Stimulated activated CD8-positive, alpha-beta memory T cell treated with anti-CD3 and anti-CD28 coated beads, Interleukin-15, amount 100 ng/mL, for 24 hours (primary cell): Measurements from ENCODE around the gene PHF21B.
"Not testable (repeated sequence)": the region's sequence is repeated elsewhere in the genome, so short reads cannot be mapped to it uniquely, and the experiment has no call there.

Experiments used
- DNase-seq: peaks from one replicate; pipeline ENCODE4 v3.0.0-alpha.2; 2020; ENCODE audit warnings: low read depth

Gene PHF21B

DNA sequence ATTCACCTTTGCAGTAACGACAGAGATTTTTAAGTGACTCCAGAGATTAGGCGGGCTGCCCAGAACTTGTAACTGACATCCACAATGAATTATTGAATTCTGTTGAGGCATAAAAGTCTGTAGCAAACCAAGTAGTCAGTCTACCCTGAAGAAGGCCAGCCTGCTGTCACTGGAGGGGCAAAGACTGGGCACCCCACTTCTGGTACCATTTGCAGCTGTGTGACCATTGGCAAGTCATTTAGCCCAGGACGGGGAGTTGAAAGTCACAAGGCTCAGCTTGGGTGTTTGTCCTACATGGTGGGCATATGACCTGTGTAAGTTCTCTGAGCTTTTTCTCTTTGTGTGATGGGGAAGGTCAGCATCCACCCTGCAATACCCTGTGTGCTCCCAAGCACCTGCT is 138.0 kb downstream of the PHF21B start:
- no peak for DNase-seq

- no peak for DNase-seq
These were observed 139.8 kb downstream of the PHF21B start for GRCh38 chr22:44870021-44870420.

DNA sequence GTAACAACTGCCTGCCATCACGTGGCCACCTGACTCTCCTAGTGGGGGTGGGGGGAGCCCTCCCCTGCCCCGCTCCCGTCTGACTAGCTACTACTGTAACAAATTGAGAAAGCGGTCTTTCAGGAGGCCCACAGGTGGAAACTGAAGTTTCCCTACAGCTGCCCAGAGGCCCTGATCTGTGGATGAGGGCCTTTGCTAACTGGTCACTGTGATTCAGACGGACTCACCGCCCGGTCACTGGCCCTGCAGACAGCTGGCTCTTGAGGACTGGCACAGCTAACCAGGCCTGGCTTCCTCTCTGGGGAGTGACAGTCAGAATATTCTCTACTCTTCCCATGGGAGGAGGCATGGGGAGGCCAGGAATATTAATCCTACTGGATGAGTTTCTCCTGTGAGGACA is 140.6 kb downstream of the PHF21B start:
- DNase-seq = no peak

- DNase-seq = no peak
These were observed 144.4 kb downstream of the PHF21B start for GRCh38 chr22:44865193-44866057.

DNA sequence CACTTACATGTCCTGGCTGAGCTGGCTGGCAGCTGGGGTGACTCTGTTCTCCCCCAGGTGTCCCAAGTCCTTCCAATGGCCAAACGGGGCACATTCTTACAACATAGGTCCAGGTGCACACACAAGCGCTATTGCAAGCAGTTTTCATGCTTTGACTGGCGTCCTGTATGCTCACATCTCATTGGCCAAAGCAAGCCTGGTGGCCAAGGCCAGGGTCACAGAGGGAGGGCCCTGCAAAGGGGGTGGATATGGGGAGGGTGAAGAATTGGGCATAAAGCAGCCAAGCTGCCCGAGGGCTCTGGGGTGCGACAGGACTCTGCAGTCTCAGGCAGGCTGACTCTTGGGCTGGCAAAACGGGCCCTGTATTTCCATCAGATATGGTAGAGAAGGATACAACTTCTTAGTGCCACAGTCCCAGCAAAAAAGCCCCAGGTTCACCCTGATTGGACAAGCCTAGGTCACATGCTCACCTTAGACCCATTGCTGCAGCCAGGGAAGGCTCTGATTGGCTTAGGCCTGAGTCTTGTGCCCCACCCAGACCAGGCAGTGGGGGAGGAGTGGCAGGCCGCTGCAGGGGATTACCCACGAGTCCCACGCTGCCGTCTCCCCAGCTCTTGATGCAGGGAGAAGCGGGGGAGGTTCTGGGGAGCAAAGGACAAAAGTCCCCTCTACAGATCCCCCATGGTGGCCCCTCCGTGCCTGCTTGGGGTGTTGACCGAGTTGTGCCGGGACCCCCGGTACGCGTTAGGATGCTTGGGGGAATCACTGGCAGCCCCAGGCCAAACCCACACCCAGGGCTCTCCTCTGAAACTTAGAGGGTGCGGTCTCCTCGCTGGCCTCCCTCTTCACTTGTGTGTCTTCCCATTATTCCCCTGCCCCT is 146.6 kb downstream of the PHF21B start:
- DNase-seq = no peak

DNA sequence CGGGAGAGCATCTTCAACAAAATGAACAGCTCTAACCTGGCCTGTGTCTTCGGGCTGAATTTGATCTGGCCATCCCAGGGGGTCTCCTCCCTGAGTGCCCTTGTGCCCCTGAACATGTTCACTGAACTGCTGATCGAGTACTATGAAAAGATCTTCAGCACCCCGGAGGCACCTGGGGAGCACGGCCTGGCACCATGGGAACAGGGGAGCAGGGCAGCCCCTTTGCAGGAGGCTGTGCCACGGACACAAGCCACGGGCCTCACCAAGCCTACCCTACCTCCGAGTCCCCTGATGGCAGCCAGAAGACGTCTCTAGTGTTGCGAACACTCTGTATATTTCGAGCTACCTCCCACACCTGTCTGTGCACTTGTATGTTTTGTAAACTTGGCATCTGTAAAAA is 147.5 kb downstream of the PHF21B start:
- no peak for DNase-seq

- no peak for DNase-seq
These were observed 148.6 kb downstream of the PHF21B start for GRCh38 chr22:44861245-44861644.

GRCh38 chr22:44860311-44860710 is 149.5 kb downstream of the PHF21B start:
- DNase-seq = no peak

DNA sequence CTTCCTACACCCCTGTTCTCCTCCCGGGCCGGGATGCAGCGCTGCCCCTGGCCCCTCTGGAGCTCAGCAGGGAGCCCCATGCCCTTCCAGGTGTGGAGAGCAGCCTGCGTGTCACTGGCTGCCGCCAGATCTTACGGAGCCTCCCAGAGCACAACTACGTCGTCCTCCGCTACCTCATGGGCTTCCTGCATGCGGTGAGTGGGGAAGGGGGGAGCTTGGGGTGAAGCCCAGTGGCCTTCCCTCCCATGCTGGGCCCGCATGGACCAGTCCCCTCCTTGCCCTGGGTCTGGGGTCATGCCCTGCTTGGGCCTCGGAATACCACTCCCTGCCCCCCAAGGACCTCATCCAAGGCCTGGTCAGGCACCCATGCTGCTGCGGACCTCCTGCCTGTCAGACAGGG is 150.2 kb downstream of the PHF21B start:
- DNase-seq = no peak

GRCh38 chr22:44858819-44859218 is 151.0 kb downstream of the PHF21B start:
- DNase-seq = not testable (repeated sequence)

DNA sequence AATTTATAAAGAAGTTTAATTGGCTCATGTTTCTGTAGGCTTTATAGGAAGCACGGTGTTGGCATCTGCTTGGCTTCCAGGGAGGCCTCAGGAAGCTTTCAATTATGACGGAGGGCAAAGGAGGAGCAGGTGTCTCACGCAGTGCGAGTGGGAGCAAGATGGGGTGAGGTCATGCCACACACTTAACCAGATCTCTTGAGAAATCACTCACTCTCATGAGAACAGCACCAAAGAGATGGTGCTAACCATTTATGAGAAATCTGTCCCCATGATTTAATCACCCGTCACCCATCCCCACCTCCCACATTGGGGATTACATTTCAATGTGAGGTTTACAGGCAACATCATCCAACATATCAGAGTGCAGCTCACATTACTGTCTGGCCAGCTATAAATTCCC is 153.9 kb downstream of the PHF21B start:
- no peak for DNase-seq

DNA sequence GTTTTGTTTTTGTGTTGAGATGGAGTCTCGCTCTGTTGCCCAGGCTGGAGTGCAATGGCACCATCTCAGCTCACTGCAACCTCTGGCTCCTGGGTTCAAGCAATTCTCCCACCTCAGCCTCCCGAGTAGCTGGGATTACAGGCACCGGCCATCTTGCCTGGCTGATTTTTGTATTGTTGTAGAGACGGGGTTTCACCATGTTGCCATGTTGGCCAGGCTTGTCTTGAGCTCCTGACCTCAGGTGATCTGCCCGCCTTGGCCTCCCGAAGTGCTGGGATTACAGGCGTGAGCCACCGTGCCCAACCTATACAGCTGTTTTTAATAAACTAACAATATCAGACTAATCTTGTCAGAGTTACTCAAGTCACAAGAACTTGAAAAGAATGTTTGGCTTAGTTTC is 155.2 kb downstream of the PHF21B start:
- not testable (repeated sequence) for DNase-seq

DNA sequence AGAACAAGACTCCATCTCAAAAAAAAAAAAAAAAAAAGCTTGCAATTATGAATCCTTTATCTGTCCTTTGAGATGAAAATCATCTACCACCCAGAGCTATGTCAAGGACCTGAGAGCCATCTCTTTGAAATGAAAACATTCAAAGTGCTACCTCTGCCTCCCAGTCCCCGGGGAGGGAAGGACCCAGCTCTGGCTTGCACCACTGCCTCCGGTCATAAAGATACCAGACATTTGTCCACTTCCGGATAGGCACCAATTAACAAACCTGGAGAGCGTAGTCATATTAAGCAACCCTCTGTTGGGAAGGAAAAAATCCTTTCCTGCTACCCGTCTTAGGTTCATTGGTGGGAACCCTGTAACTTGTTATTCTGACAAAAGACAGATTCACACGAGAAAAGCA is 158.9 kb downstream of the PHF21B start:
- no peak for DNase-seq

DNA sequence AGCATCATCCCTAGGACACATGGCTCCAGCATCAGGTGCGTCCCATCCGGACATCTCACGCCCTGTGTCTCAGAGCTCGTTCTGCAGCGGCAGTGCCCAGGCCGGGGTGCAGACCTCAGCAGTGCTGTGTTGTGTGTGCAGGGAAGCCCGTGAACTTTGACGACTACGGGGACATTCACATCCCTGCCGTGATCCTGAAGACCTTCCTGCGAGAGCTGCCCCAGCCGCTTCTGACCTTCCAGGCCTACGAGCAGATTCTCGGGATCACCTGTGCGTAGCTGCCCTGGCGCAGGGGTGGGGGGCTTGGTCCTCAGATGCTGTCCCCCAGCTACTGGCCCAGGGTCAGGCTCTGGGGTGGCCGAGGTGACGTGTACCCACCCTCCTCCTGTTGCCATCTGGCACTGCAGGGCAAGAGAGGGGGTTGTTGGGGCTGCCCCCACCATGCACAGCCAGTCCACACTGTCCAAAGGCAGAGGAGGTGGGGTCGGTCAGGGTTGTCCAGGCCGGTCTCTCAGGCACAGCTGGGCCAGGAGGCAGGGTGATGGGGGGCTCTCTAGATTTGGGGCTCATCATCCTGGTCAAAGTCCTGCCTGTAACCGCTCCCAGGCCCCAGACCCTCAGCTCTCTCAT is 160.9 kb downstream of the PHF21B start:
- DNase-seq = no peak

GRCh38 chr22:44848296-44848741 is 161.5 kb downstream of the PHF21B start:
- DNase-seq = no peak

GRCh38 chr22:44847892-44848291 is 161.9 kb downstream of the PHF21B start:
- DNase-seq = no peak

- no peak for DNase-seq
These were observed 162.4 kb downstream of the PHF21B start for GRCh38 chr22:44847380-44847779.

- DNase-seq = no peak
These were observed 163.0 kb downstream of the PHF21B start for GRCh38 chr22:44846726-44847275.

- no peak for DNase-seq
These were observed 163.7 kb downstream of the PHF21B start for GRCh38 chr22:44845796-44846720.

GRCh38 chr22:44845191-44845590 is 164.6 kb downstream of the PHF21B start:
- DNase-seq = no peak

DNA sequence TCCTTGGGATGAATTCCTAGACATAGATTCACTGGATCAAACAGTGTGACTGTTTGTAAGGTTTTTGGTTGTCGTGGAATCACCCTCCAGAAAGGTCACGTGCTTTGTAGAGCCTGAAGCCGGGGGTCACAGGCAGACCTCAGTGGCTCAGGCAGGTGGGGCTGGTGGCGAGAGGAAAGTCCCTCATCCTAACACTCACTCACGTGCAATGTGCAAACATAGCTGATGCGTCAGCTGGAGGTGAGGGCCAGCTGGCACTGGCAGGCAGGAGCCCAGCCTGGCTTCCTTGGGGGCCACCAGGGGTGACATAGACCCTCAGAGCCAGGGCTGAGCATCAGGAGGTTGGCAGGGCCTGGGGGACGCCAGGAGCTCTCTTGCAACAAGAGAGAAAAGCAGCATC is 167.4 kb downstream of the PHF21B start:
- no peak for DNase-seq
